HG03039 (cell line): ENCODE data around the gene SMPDL3B.

ENCODE experiments used
- ATAC-seq: cut with Tn5 transposase; IDR thresholded peaks from one replicate; pipeline ENCODE4 v1.9.1; 2021; ENCODE audit warnings: mild to moderate bottlenecking, moderate library complexity; ENCODE audit not compliant: unreplicated experiment

Gene SMPDL3B

GRCh38 chr1:27940297-27940696 lies 5.5 kb downstream of the SMPDL3B start:
- ATAC-seq, result no peak

- no peak for ATAC-seq
These were observed 6.2 kb downstream of the SMPDL3B start for GRCh38 chr1:27940870-27941560.

- ATAC-seq, result no peak
These were observed 7.1 kb downstream of the SMPDL3B start for GRCh38 chr1:27941671-27942540.

GRCh38 chr1:27945020-27945419 lies 10.2 kb downstream of the SMPDL3B start:
- no peak for ATAC-seq

- no peak for ATAC-seq
These were observed 14.2 kb downstream of the SMPDL3B start for GRCh38 chr1:27949027-27949426.

GRCh38 chr1:27951396-27951795 lies 16.6 kb downstream of the SMPDL3B start:
- ATAC-seq, result no peak

- no peak for ATAC-seq
These were observed 17.3 kb downstream of the SMPDL3B start for GRCh38 chr1:27952147-27952546.

- ATAC-seq, result no peak
These were observed 19.4 kb downstream of the SMPDL3B start for GRCh38 chr1:27954186-27954585.

GRCh38 chr1:27955076-27955475 lies 20.3 kb downstream of the SMPDL3B start:
- ATAC-seq, result no peak

GRCh38 chr1:27956761-27957160 lies 22.0 kb downstream of the SMPDL3B start:
- ATAC-seq, result no peak

GRCh38 chr1:27957655-27958054 lies 22.9 kb downstream of the SMPDL3B start:
- ATAC-seq, result no peak

- ATAC-seq, result no peak
These were observed 23.7 kb downstream of the SMPDL3B start for GRCh38 chr1:27958513-27958912.

- ATAC-seq, result peak; percentile 68
These were observed 25.2 kb downstream of the SMPDL3B start, which contains the start of gene XKR8 for GRCh38 chr1:27959792-27960603. TSS of gene XKR8 (plus strand) at chr1:27959973. CDS start at chr1:27960070, 97 bp downstream.

GRCh38 chr1:27960762-27961645 lies 26.2 kb downstream of the SMPDL3B start:
- no peak for ATAC-seq

- ATAC-seq, result no peak
These were observed 26.9 kb downstream of the SMPDL3B start for GRCh38 chr1:27961646-27962221.

GRCh38 chr1:27963393-27963792 lies 28.6 kb downstream of the SMPDL3B start:
- ATAC-seq, result no peak

- no peak for ATAC-seq
These were observed 31.8 kb downstream of the SMPDL3B start for GRCh38 chr1:27966402-27967105.

- no peak for ATAC-seq
These were observed 32.5 kb downstream of the SMPDL3B start for GRCh38 chr1:27967106-27967883.
